HepG2 (cell line): ENCODE measurements around the gene MYO3B. TPM values are rescaled to one million over a fixed set of nuclear protein-coding genes. Genes with fewer than 3 reads are reported as not detected.

ENCODE experiments used
- ARID2 ChIP-seq: sonication (generic); formaldehyde crosslinking; IDR thresholded peaks from 2 replicates; pipeline ENCODE4 v1.8.1; 2022; ENCODE audit warnings: mild to moderate bottlenecking, missing genetic modification reagents, borderline replicate concordance
- ATF7-NPFF ChIP-seq: sonication (generic); formaldehyde crosslinking; IDR thresholded peaks from 2 replicates; pipeline ENCODE4 v1.8.1; 2023; ENCODE audit warnings: mild to moderate bottlenecking, low read depth, missing genetic modification reagents, moderate library complexity
- NCOA1 ChIP-seq: sonication (generic); formaldehyde crosslinking; IDR thresholded peaks from 2 replicates; pipeline ENCODE4 v1.9.0; 2021; ENCODE audit warnings: missing genetic modification reagents
- NONO ChIP-seq, 2 experiments: fragments of 450-650 bp in 1 of 2; sonication (generic) in 1 of 2; formaldehyde crosslinking in 1 of 2; IDR thresholded peaks in 1 of 2; conservative IDR thresholded peaks in 1 of 2; 2 replicates each; pipeline versions ENCODE4 v1.6.1 to v1.8.0; 2017 to 2022; ENCODE audit warnings: mild to moderate bottlenecking in 1 of 2, missing genetic modification reagents in 1 of 2, moderate library complexity in 1 of 2
- ZBTB20 ChIP-seq: sonication (generic); formaldehyde crosslinking; IDR thresholded peaks from 2 replicates; pipeline ENCODE4 v1.8.1; 2023; ENCODE audit warnings: missing genetic modification reagents, low read depth, mild to moderate bottlenecking, borderline replicate concordance
- ZC3H13 ChIP-seq: sonication (generic); formaldehyde crosslinking; IDR thresholded peaks from 2 replicates; pipeline ENCODE4 v1.8.1; 2023; ENCODE audit warnings: mild to moderate bottlenecking, missing genetic modification reagents, moderate library complexity
- ZC3H4 ChIP-seq: sonication (generic); formaldehyde crosslinking; IDR thresholded peaks from 2 replicates; pipeline ENCODE4 v1.4.0; 2020; ENCODE audit warnings: missing genetic modification reagents, borderline replicate concordance
- ZFAT ChIP-seq: sonication (generic); formaldehyde crosslinking; conservative IDR thresholded peaks from 2 replicates; pipeline ENCODE4 v1.8.1; 2023; ENCODE audit warnings: missing genetic modification reagents, inconsistent platforms
- ZNF101 ChIP-seq: sonication (generic); formaldehyde crosslinking; IDR thresholded peaks from 2 replicates; pipeline ENCODE4 v1.4.0; 2020; ENCODE audit warnings: mild to moderate bottlenecking, low read depth, missing genetic modification reagents, borderline replicate concordance
- ZNF180 ChIP-seq: sonication (generic); formaldehyde crosslinking; IDR thresholded peaks from 2 replicates; pipeline ENCODE4 v1.4.0; 2020; ENCODE audit warnings: low read depth, missing genetic modification reagents, borderline replicate concordance
- polyA plus RNA-seq, 8 experiments: library from polyadenylated mRNA; depleted of rRNA in 3 of 8; stranded (reverse) in 7 of 8; unstranded in 1 of 8; fragments of >200 nt; fragmentation: Illumina TruSeq in 4 of 8; extraction: Trizol in 4 of 8; gene quantifications; 2 replicates each; pipeline versions ENCODE4 v1.2.1 to v1.2.3, GENCODE V29; 2011 to 2016; ENCODE audit warnings: low read depth in 4 of 8, missing spikeins in 1 of 8, mixed read lengths in 1 of 8; ENCODE audit not compliant: insufficient read depth in 1 of 8
- total RNA-seq, 5 experiments: library from RNA; depleted of rRNA; stranded (reverse); fragments of >200 nt; fragmentation: Illumina TruSeq; extraction: Trizol; gene quantifications; 2 replicates each; pipeline ENCODE4 v1.2.3, GENCODE V29; 2016; ENCODE audit warnings: low read depth in 1 of 5
- TF ChIP-seq, protein P1 (sequence below): sonication (generic); formaldehyde crosslinking; IDR thresholded peaks from 2 replicates; pipeline ENCODE4 v1.5.0; 2020; ENCODE audit warnings: missing genetic modification reagents, mild to moderate bottlenecking, borderline replicate concordance
- TF ChIP-seq, protein P2 (sequence below): sonication (generic); formaldehyde crosslinking; IDR thresholded peaks from 2 replicates; pipeline ENCODE4 v1.4.0; 2020; ENCODE audit warnings: mild to moderate bottlenecking, low read depth, missing genetic modification reagents
- TF ChIP-seq, protein P3 (sequence below): sonication (generic); formaldehyde crosslinking; IDR thresholded peaks from 2 replicates; pipeline ENCODE4 v1.4.0; 2020; ENCODE audit warnings: missing genetic modification reagents, borderline replicate concordance
- TF ChIP-seq, protein P4 (sequence below): sonication (generic); formaldehyde crosslinking; IDR thresholded peaks from 2 replicates; pipeline ENCODE4 v1.5.0; 2020; ENCODE audit warnings: missing genetic modification reagents
- TF ChIP-seq, protein P5 (sequence below): sonication (generic); formaldehyde crosslinking; IDR thresholded peaks from 2 replicates; pipeline ENCODE4 v1.4.0; 2020; ENCODE audit warnings: low read depth, mild to moderate bottlenecking, missing genetic modification reagents

The MYO3B gene
- total and polyA plus RNA-seq, 2 of the 13 experiments (the other 11 are each of a cell fraction or from before 2014, with no cell fraction given): 0.01 TPM; not detected in 1

DNA sequence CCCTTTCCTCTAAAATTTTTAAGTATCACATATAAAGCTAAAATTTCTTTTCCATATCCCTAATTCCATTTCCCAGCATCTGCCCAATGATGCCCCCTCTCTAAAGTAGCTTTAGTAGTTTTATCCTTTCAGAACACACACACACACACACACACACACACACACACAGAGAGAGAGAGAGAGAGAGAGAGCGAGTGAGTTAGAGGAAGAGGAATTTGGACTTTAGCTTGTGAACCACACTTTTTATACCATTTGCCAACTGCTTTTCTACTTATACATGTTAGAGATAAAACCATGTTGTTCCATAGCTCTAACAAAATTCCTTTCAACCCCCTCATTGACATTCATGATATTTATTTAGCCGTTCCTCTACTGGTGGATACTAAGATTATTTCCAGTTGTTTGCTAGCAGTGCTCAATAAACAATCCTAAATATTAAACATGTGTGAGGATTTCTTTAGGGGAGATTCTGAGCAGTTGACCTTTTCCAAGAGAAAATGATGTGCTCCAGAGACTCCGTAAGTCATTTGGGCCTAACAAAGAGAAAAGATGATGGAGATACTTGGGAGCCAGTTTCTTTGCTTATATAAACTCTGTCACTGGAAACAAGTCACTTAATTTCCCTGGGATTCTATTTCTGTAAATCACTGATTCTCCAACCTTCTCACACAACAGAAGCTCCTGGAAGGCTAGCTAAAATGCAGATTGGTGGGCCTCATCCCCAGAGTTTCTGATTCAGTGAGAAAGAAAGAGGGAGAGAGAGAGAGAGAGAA is 307.5 kb downstream of the MYO3B start (continued):
- no peak for TF ChIP-seq ARID2
- no peak for TF ChIP-seq ATF7-NPFF (CRISPR knock-in tag)
- no peak for TF ChIP-seq ZNF101
- TF ChIP-seq, protein P1, sequence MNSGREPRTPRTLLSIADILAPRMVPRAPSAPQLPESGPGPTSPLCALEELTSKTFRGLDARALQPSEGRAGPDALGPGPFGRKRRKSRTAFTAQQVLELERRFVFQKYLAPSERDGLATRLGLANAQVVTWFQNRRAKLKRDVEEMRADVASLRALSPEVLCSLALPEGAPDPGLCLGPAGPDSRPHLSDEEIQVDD (CRISPR knock-in tag): no peak
- TF ChIP-seq, protein P2, sequence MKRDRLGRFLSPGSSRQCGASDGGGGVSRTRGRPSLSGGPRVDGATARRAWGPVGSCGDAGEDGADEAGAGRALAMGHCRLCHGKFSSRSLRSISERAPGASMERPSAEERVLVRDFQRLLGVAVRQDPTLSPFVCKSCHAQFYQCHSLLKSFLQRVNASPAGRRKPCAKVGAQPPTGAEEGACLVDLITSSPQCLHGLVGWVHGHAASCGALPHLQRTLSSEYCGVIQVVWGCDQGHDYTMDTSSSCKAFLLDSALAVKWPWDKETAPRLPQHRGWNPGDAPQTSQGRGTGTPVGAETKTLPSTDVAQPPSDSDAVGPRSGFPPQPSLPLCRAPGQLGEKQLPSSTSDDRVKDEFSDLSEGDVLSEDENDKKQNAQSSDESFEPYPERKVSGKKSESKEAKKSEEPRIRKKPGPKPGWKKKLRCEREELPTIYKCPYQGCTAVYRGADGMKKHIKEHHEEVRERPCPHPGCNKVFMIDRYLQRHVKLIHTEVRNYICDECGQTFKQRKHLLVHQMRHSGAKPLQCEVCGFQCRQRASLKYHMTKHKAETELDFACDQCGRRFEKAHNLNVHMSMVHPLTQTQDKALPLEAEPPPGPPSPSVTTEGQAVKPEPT (CRISPR knock-in tag): no peak
- TF ChIP-seq, protein P3, sequence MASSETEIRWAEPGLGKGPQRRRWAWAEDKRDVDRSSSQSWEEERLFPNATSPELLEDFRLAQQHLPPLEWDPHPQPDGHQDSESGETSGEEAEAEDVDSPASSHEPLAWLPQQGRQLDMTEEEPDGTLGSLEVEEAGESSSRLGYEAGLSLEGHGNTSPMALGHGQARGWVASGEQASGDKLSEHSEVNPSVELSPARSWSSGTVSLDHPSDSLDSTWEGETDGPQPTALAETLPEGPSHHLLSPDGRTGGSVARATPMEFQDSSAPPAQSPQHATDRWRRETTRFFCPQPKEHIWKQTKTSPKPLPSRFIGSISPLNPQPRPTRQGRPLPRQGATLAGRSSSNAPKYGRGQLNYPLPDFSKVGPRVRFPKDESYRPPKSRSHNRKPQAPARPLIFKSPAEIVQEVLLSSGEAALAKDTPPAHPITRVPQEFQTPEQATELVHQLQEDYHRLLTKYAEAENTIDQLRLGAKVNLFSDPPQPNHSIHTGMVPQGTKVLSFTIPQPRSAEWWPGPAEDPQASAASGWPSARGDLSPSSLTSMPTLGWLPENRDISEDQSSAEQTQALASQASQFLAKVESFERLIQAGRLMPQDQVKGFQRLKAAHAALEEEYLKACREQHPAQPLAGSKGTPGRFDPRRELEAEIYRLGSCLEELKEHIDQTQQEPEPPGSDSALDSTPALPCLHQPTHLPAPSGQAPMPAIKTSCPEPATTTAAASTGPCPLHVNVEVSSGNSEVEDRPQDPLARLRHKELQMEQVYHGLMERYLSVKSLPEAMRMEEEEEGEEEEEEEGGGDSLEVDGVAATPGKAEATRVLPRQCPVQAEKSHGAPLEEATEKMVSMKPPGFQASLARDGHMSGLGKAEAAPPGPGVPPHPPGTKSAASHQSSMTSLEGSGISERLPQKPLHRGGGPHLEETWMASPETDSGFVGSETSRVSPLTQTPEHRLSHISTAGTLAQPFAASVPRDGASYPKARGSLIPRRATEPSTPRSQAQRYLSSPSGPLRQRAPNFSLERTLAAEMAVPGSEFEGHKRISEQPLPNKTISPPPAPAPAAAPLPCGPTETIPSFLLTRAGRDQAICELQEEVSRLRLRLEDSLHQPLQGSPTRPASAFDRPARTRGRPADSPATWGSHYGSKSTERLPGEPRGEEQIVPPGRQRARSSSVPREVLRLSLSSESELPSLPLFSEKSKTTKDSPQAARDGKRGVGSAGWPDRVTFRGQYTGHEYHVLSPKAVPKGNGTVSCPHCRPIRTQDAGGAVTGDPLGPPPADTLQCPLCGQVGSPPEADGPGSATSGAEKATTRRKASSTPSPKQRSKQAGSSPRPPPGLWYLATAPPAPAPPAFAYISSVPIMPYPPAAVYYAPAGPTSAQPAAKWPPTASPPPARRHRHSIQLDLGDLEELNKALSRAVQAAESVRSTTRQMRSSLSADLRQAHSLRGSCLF: no peak
- no peak for TF ChIP-seq ZNF180
- TF ChIP-seq, protein P4, sequence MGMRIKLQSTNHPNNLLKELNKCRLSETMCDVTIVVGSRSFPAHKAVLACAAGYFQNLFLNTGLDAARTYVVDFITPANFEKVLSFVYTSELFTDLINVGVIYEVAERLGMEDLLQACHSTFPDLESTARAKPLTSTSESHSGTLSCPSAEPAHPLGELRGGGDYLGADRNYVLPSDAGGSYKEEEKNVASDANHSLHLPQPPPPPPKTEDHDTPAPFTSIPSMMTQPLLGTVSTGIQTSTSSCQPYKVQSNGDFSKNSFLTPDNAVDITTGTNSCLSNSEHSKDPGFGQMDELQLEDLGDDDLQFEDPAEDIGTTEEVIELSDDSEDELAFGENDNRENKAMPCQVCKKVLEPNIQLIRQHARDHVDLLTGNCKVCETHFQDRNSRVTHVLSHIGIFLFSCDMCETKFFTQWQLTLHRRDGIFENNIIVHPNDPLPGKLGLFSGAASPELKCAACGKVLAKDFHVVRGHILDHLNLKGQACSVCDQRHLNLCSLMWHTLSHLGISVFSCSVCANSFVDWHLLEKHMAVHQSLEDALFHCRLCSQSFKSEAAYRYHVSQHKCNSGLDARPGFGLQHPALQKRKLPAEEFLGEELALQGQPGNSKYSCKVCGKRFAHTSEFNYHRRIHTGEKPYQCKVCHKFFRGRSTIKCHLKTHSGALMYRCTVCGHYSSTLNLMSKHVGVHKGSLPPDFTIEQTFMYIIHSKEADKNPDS (CRISPR knock-in tag): 0 out of 2 replicates have a peak, but pooled peaks have one; percentile 53
- TF ChIP-seq, protein P5, sequence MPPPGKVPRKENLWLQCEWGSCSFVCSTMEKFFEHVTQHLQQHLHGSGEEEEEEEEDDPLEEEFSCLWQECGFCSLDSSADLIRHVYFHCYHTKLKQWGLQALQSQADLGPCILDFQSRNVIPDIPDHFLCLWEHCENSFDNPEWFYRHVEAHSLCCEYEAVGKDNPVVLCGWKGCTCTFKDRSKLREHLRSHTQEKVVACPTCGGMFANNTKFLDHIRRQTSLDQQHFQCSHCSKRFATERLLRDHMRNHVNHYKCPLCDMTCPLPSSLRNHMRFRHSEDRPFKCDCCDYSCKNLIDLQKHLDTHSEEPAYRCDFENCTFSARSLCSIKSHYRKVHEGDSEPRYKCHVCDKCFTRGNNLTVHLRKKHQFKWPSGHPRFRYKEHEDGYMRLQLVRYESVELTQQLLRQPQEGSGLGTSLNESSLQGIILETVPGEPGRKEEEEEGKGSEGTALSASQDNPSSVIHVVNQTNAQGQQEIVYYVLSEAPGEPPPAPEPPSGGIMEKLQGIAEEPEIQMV: no peak
- TF ChIP-seq NCOA1 (CRISPR knock-in tag): 0 out of 2 replicates have a peak, but pooled peaks have one; percentile 58
- 0 out of 2 replicates have a peak, but pooled peaks have one; percentile 80 for TF ChIP-seq NONO (IDR thresholded peaks at IDR 0.05)
- TF ChIP-seq NONO (CRISPR knock-in tag; conservative IDR thresholded peaks at IDR 0.05): peak; percentile 35; the same call in 1 of the 2 replicates
- TF ChIP-seq ZBTB20 (CRISPR knock-in tag): peak; percentile 79; the same call in 1 of the 2 replicates
- no peak for TF ChIP-seq ZC3H13 (CRISPR knock-in tag)
- TF ChIP-seq ZC3H4: no peak
- no peak for TF ChIP-seq ZFAT
